GM19240 (cell line): Measurements from ENCODE around the gene USP44.

ENCODE experiments used
- DNase-seq: peaks from one replicate; pipeline ENCODE4 v3.0.0; 2011; ENCODE audit warnings: low spot score; ENCODE audit not compliant: insufficient read length

USP44 gene

DNA sequence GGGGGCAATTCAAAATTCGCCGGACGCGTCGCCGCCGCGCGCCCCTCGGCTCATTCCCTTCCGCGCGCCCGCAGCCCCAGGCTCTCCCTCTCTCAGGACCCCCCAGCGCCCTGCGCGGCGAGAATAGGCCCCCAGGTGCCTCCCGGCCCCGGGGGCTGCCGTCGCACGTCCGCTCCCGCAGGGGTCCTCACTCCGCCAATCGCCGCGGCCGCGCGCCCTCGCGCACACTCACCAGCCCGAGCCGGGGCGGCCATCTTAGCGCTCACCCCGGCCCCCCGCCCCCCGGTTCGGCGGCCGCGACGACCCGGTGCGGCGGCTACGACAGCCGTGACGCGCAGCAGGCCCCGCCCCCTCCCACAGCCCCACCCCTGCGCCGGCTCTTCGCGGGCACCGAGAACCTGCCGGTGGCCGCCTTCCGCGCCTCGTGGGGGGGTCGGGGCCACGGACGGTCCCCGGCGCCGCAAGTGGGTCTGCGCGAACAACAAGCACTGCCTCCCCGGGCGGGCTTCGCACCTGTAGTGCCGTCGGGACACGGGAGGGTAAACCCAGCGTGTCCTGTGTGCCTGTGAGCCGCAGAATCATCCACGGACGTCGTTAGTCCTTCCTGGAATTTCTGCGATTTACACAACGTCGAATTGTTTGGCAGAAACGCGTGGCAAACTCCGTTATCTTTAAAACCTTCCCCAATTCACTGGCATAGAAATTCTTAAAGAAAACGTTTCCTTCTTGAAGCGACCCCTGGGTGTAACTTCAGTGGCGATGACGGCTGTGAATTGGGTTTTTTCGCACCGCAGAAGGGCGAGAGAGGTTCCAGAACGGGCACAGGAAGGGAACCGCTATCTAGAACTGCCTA lies 2.5 kb downstream of the USP44 start:
- no peak for DNase-seq

DNA sequence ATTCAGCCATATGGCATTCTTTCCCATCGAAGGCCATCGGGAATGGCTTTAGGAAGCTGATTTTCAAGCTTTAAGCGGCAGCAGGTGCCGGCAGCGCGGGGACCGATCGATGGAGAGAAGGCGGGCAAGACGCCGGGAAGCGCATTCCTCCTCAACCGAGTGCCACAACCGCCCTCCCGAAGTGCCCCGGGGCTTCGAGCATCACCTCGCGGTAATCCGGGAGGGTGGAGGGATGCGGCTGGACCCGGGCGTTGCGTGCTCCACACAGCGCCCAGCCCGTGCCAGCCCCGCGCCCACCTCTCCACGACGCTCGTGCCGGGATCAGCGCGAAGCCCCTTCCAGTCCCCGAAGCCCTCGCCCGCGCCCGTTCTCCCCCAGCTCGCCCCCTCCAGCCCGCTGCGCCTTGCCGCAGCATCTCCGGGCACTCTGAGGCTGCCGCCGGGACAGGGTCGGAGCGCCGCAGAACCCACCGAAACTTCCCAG lies 3.2 kb downstream of the USP44 start:
- no peak for DNase-seq

DNA sequence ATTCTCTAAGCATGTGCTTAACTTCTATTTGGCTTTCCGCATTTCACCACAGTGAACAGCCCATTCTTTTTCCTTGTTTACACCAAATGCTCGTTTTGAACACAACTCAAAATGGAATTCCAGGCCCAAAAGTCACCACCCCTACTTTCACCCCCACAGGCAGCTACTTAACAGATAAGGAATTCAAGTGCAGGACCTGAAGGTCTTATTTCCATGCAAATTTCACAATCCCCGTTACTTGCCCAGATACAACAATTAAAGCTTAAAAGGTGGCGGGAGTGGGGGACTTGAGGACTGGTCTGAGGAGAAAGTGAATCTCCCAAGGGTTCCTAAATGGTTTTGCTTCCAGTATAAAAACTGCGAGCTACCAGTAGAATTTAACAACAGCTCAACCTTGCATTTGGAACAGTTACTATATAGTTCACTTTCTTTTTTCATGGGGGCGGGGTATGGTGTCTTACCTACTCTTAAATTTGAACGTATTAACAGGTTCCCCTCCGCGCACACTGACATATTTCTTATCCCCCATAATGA lies 3.7 kb downstream of the USP44 start:
- no peak for DNase-seq

DNA sequence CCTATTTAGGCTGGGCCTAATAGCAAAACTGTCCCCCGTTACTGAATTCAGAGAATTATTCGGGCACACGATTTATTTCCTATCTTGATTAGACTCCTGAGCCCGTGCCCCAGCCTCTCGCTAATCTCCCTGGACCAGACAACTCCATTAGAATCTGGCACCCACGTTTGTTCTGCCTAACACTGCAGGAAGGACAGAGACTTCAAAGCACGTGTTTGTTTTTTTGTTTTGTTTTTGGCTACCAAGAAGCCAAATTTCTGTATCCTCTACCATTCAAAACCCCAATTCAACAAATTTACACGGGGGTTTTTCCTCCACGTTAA lies 4.8 kb downstream of the USP44 start:
- DNase-seq, result no peak

DNA sequence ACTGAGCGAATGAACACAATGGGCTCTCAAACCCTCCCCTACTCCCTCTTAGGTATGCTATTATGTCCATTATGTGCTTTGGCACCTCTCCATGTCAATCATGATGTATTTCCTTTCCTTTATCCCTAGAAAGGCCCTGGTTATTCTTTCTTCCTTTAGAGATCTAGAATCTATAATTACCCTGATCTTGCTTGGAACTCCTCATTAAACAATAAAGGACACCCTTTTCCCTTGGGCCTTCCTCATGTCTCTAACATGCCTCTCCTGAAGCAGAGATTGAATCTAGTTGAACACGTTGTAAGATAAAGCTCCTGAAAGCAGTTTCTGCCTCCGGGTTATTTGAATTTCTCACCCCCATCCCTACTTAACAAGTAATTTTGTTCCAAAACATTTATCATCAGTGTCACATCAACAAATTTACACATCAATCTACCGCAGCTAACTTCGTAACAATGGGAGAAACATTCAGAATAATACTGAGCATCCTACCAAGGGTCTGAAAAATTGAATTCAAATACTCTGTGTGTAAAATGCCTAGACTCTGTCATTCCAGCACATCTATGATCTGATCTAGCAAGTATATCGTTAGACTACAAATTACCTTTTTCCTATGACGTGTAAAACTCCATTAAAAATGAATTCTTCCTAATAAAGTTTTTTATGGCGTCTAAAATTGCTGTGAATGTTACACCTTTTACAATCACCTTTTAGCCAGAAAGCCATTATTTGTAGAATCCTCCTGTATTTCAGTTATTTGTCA lies 5.4 kb downstream of the USP44 start:
- no peak for DNase-seq

DNA sequence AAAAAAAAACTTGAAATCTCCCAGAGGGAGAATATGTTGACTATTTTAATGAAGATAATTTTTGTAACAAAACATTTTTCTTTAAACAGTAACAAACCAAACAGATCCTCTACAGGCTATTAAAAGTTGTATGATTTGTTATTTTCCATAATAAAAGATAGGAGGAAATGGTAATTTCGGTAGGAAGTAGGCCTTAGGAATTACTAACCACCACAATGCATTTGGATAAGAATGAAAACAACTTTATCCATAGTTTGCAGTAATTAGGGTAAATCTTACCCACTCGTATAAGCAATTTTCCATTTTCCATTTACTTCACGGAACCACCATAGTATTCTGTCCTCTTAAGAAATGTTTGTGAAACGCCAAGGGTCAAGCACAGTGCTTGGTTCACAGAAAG lies 6.0 kb downstream of the USP44 start:
- DNase-seq, result no peak

DNA sequence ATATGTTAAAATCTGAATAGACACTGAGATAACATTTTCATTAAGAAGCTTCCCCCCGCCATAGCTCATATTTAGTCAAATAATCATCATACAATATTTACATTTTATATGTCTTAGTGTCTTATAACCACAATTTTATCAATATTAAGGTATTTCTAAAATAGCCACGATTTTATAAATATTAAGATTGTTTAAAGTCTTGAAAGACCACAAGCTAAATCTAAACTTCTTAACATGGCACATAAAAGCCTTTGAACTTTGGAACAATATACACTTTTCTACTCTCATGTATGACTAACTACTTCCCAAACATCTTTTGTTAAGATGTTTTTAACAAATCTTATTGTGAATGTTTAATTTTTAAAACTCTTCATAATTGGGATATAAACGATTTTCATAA lies 6.5 kb downstream of the USP44 start:
- no peak for DNase-seq

DNA sequence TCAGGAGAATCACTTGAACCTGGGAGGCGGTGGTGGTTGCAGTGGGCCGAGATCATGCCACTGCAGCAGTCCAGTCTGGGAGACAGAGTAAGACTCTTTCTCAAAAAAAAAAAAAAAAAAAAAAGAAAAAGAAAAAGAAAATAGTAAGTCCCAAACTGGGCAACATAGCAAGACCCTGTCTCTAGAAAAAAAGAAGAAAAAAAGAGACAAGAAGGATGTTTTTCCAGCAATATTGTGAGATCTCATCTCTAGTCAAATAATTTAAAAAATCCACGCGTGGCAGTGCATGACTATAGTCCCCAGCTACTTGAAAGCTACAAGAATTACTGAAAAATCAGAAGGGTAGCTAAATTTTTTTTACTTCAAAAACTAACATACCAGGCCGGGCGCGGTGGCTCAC lies 8.0 kb downstream of the USP44 start:
- DNase-seq, result no peak

DNA sequence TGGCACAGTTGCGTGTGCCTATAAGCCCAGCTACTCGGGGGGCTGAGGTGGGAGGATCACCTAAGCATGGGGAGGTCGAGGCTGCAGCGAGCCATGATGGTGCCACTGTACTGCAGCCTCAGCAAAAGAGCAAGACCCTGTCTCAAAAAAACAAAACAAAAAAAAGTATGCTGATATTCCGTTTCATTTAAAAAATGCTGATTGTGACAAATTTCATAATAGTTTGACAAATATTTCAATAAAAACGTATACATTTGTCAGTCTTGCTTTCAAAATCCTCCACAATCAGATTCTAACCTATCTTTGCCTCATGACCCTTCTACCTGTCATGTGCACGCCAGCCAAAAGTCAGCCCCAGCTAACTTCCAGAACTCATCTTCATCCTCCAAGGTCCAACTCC lies 9.8 kb downstream of the USP44 start:
- DNase-seq, result no peak

DNA sequence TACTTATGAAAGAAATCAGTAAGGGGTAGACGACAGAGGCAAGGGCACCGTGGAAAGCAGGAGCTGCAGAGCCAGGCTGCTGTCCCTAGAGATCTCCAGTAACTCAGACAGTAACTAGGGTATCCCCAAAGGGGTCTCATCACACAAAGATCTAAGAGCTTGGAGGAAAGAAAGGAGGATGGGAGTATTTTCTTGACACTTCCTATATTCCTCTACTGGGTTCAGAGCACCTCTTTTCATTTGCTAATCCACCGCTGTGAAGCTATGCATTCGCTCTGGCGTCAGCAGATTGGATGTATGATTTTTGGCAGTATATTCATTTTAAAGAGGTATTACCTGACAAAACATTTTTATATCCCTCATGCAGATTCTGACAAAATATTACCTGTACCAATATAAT lies 12.6 kb downstream of the USP44 start:
- no peak for DNase-seq

DNA sequence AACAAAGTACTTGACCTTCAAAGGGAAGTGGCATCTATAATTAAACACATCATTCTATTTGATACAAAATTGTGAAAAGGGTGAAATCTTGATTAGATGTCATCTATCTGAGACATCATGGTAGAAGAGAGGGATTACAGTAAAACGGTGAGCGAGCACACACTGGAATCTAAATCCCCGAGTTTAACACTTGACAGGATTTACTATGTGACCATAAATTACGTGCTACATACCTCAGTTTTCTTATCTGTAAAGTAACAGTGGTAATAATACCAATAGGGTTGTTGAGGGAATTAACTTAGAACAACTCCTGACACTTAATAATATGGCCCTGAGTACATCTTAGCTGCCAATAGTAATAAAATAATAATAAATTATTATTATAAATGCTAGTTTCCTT lies 13.3 kb downstream of the USP44 start:
- no peak for DNase-seq

DNA sequence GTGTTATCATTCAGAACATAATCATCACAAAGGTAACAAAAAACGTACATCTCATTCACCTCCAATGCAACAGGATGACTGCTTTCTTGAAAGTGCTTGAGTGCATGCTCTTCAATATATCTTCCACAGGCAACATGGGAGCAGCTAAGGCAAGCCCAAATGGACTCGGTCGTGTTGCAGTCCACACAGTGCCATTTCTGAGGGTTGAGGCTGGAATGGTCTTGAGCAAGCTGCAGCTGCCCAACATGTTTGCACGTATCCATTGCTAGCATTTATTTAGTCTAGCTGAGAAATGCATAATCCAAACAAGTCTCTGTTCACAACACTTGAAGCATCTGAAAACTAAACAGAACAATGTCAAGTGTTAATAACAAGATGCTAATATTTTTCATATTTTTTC lies 17.3 kb downstream of the USP44 start:
- no peak for DNase-seq

DNA sequence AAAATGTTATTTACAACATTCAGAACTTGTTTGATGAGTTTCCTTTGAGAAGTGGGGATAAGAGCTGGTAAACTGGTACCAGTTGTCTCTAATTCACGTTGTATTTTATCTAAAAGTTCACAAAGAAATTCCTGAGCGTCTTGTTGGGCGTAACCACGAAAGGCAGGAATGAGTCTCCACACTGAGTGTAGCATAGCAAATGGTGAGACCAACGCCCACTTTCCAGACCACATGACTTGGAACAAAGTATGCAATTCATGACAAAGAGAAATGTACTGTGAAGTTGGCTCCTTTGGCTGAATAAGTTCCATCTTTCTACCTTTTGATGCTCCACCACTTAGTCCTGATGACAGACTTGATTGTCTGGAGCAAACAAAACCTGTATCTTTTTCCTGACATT lies 18.4 kb downstream of the USP44 start:
- no peak for DNase-seq

DNA sequence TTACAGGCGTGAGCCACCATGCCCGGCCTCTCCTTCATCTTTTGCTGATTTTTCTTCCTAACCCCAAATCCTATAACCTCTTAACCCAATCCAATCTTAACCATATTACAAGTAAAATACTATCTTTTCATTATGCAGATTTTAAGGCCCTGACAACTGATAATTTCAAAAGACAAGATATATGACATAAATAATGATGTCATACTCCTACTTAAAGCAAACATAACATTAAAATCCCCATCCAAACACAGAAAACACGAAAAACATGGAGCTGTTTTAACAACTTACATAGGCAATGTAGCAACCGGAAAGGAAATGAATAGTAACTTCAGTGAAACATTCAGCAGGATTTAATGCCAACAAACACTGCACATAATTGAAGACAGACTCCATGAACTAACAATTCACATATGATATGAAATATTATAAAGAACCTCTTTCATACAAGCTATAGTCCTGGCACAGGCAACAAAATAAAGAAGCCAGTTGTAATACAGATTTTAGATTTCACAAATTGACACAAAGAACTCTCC lies 21.5 kb downstream of the USP44 start:
- no peak for DNase-seq

DNA sequence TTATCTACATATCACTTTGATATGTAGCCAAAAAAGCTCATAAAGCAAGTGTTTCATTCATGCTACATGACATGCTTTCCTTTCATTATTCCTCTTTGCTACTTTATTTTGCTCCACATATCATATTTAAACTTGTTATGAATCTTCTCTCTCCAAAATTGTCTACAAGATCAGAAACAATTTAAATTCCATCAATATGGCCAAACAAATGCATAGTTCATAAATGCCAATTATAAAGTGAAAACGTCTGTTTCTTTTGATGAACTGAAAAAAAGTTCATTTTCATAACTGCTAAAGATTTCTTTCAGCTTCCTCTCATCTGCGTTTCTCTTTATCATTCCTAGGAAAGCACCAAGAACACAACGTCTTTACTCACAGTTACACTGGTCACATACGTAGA lies 22.8 kb downstream of the USP44 start:
- DNase-seq, result no peak

DNA sequence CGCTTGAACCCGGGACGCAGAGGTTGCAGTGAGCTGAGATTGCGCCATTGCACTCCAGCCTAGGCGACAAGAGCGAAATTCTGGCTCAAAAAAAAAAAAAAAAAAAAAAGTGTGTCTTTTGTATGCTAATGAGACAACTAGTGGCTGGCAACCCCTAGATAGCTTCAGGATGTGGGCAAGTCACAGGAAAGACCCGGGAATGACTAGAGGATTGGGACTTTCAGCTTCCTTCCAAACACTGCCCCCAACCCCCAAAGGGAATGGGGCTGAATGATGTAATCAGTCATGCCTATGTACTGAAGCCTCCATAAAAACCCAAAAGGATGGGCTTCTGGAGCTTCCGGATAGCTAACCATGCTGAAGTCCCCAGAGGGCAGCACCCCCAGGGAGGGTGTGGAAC lies 28.6 kb downstream of the USP44 start:
- no peak for DNase-seq

DNA sequence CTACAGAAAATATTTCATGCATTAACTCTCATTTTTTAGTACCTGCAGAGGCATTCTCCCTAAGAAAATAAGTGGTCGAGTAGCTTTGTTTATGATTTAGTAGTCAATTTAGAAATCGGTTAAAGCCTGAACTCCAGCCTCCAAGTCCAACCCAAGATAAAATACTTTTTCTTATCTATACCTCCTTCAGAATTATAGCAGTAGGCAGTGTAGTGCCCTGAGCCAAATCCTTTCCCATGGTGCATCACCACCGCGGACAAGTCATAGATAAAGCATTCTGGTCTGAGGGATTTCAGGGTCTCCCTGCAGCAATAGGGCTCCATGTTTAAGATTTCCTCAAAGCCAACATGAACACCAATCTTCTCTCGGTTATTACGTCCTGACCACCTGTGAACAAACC lies 30.5 kb downstream of the USP44 start:
- no peak for DNase-seq

DNA sequence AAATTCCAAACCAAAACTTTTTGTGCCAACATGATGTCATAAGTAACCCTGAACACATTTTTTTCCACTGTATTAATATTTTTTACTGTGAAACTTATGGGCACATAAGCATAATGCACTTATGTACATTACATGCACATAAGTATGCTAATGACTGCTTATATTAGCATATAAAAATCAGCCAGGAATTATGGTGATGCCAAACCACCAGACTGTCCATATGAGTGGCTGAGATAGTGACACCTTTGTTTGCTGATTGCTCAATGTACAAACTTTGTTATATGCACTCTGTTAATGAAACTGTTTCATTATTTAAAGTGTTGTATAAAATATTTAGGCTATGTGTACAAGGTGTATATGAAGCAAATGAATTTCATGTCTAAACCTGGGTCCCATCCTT lies 32.3 kb downstream of the USP44 start:
- no peak for DNase-seq

DNA sequence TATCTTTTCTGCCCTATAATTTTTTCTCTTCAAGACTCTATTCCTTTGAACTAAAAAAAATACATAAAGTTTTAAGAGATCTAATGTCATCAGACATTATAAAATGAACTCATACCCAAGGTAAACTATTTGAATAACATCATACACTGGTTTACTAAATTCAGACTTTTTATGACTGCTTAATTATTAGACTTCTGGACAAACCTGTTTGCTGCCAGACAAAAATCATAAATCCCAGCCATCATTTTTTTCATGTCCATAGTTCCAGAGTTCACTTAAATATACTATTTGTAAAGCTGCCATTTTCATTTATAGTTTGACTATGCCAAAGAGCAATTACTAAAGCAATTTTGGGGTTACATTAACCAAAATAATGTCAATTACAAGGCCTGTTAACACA lies 34.0 kb downstream of the USP44 start:
- DNase-seq, result no peak

DNA sequence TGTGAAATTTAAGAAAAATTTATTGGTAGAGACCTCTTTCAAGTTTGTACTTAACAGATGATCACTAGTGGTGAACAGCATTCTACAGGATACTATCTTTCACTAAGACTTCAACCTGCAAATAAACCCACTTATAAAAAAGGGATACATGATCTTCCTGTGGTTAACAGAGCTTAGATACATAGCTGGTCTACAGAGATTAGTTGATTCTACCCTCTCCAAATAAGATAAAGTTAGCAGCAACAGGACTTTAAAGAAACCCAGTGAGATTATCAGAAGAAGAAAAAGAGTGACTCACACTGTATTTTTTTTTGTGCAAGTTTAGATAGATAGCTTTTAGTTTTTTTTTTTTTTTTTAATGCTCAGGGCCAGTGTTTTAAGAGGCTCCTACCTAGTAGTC lies 34.5 kb downstream of the USP44 start:
- no peak for DNase-seq

DNA sequence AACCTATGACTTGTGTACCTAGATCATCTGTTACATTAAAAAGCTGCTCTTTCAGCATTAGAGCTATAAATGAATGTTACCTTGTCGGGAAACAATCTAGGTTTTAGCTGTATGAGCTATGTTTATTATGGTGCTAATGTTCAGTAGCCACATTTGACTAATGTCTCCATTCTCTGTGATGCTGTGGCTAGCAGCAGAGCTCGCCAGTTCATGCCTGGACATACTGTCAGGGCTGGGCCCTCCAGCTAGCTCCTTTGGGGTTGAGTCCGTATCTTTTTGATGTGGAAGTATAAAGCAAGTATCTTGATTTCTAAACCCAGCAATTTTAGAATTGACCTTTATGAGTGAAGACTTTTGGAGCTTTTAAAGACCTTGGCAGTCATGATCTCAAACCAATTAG lies 36.1 kb downstream of the USP44 start:
- DNase-seq, result no peak

DNA sequence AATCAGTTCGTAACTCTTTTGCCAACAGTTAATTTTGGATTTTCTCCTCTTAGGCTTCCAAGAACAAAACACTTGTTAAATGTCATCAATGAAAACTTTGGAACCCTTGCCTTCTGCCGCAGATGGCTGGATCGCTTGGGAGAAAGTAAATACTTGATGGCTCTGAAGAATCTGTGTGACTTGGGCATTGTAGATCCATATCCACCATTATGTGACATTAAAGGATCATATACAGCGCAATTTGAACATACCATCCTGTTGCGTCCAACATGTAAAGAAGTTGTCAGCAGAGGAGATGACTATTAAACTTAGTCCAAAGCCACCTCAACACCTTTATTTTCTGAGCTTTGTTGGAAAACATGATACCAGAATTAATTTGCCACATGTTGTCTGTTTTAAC lies 37.7 kb downstream of the USP44 start:
- no peak for DNase-seq
